NCI-H1092 treated with DMSO at 0.1 percent for 48 hours (cell line): ENCODE measurements around the gene MESD.
"Not testable (repeated sequence)": the region's sequence is repeated elsewhere in the genome, so short reads cannot be mapped to it uniquely, and the experiment has no call there.

Experiments
- DNase-seq: peaks from one replicate; lab custom pipeline; 2025; lab: John Stamatoyannopoulos, UW

The MESD gene

GRCh38 chr15:80965454-80965853, 24.2 kb downstream of the MESD start:
- not testable (repeated sequence) for DNase-seq

- DNase-seq = no peak
Measured at GRCh38 chr15:80958818-80959495, 30.7 kb downstream of the MESD start.

- DNase-seq = no peak
Measured at GRCh38 chr15:80957976-80958375, 31.6 kb downstream of the MESD start.

GRCh38 chr15:80957556-80957955, 32.1 kb downstream of the MESD start:
- DNase-seq = no peak

GRCh38 chr15:80955571-80956452, 33.8 kb downstream of the MESD start:
- DNase-seq = not testable (repeated sequence)

- DNase-seq = no peak
Measured at GRCh38 chr15:80953953-80954778, 35.5 kb downstream of the MESD start.

GRCh38 chr15:80953001-80953952, 36.3 kb downstream of the MESD start:
- no peak for DNase-seq

GRCh38 chr15:80951941-80952340, 37.7 kb downstream of the MESD start:
- DNase-seq = no peak

GRCh38 chr15:80950291-80951078, 39.1 kb downstream of the MESD start:
- DNase-seq = no peak

GRCh38 chr15:80949756-80950155, 39.9 kb downstream of the MESD start:
- no peak for DNase-seq

- no peak for DNase-seq
Measured at GRCh38 chr15:80948651-80949292, 40.8 kb downstream of the MESD start.

GRCh38 chr15:80946576-80946975, 43.0 kb downstream of the MESD start:
- no peak for DNase-seq

GRCh38 chr15:80945605-80946004, 44.0 kb downstream of the MESD start:
- DNase-seq = no peak

GRCh38 chr15:80944818-80945217, 44.8 kb downstream of the MESD start:
- no peak for DNase-seq

GRCh38 chr15:80942746-80943565, 46.7 kb downstream of the MESD start:
- DNase-seq = no peak

- DNase-seq = no peak
Measured at GRCh38 chr15:80942266-80942665, 47.4 kb downstream of the MESD start.

- no peak for DNase-seq
Measured at GRCh38 chr15:80940851-80941250, 48.8 kb downstream of the MESD start.

GRCh38 chr15:80940331-80940730, 49.3 kb downstream of the MESD start:
- DNase-seq = no peak

GRCh38 chr15:80939216-80939615, 50.4 kb downstream of the MESD start:
- DNase-seq = no peak
